Lung (tissue), 12 donors: Measurements from ENCODE around the gene PLIN5. TPM values are rescaled to one million over a fixed set of nuclear protein-coding genes. Genes with fewer than 3 reads are reported as not detected.

ENCODE experiments used
- ATAC-seq: fragments of 200-7000 bp; cut with Tn5 transposase; one replicate; pipeline ENCODE4 v1.9.1; 2020; ENCODE audit warnings: moderate number of reproducible peaks; ENCODE audit not compliant: insufficient read depth, low FRiP score
- DNase-seq, 3 donors: peaks; one replicate each; pipeline ENCODE4 v3.0.0-alpha.2; 2013 to 2017
- H3K27ac ChIP-seq, 2 donors: one replicate each; pipeline ENCODE4 v1.5.1; 2013; ENCODE audit warnings: mild to moderate bottlenecking in 2 of 2, moderate library complexity in 2 of 2, control low read depth in 1 of 2, inconsistent platforms in 1 of 2, low read depth in 1 of 2, low read length in 1 of 2
- H3K27me3 ChIP-seq, 3 donors: one replicate each; pipeline ENCODE4 v1.5.1; 2013; ENCODE audit warnings: low read length in 2 of 3; ENCODE audit not compliant: control insufficient read depth in 3 of 3, insufficient read depth in 3 of 3
- H3K36me3 ChIP-seq, 4 donors: one replicate each; pipeline ENCODE4 v1.5.1; 2013; ENCODE audit warnings: low read length in 4 of 4, mild to moderate bottlenecking in 1 of 4, moderate library complexity in 1 of 4; ENCODE audit not compliant: control insufficient read depth in 4 of 4, insufficient read depth in 4 of 4
- H3K4me1 ChIP-seq, 5 donors: one replicate each; pipeline ENCODE4 v1.5.1; 2013; ENCODE audit warnings: low read length in 5 of 5, mild to moderate bottlenecking in 2 of 5, moderate library complexity in 1 of 5; ENCODE audit not compliant: control insufficient read depth in 5 of 5, insufficient read depth in 5 of 5
- H3K4me3 ChIP-seq: one replicate; pipeline ENCODE4 v1.5.1; 2013; ENCODE audit warnings: mild to moderate bottlenecking, control low read depth, moderate library complexity
- H3K9ac ChIP-seq, 2 donors: one replicate each; pipeline ENCODE4 v1.5.1; 2013; ENCODE audit warnings: low read length in 2 of 2, control low read depth in 1 of 2; ENCODE audit not compliant: insufficient read depth in 1 of 2
- H3K9me3 ChIP-seq, 4 donors: one replicate each; pipeline ENCODE4 v1.5.1; 2013; ENCODE audit warnings: low read length in 3 of 4, mild to moderate bottlenecking in 1 of 4, moderate library complexity in 1 of 4; ENCODE audit not compliant: control insufficient read depth in 4 of 4, insufficient read depth in 3 of 4
- CTCF ChIP-seq: IDR thresholded peaks from 2 replicates; pipeline ENCODE4 v1.5.1; 2012; ENCODE audit warnings: mild to moderate bottlenecking; ENCODE audit errors: control extremely low read depth, extremely low read depth
- WGBS, 2 donors: extraction: QIAGEN DNeasy Blood & Tissue Kit; methylation state at CpG; one replicate each; pipeline ENCODE4 v1.1.7; 2013; 5-methylcytosine and 5-hydroxymethylcytosine counted together
- polyA plus RNA-seq, 2 donors: library from polyadenylated mRNA; stranded (reverse); fragments of 200-250 nt; gene quantifications; one replicate each; pipeline ENCODE4 v1.2.1, GENCODE V29; 2013
- total RNA-seq, 2 donors: library from RNA; depleted of rRNA in 1 of 2; stranded (reverse); fragments of >200 nt in 1 of 2; gene quantifications; one replicate each; pipeline ENCODE4 v1.2.1, GENCODE V29; 2014 to 2021
- donor health status: control.
- donor health status: control.
- donor health status: Bipolar disorder and iron deficiency.
- donor health status: healthy.
- donor health status: DM: yes; HTN: yes; CAD: no.

PLIN5 gene
- total and polyA plus RNA-seq, 4 donors: 7.5 to 37.3 (median 24.5) TPM

GRCh38 chr19:4495471-4495870, 39.6 kb downstream of the PLIN5 start:
- no peak for DNase-seq
- Histone ChIP-seq H3K9me3 (peaks cover 0 to 5% (median 0%) of the 10 kb centered on the region in 4 donors), H3K4me3 (no peak overlapping the region), H3K27ac (no peak overlapping the region), H3K4me1 (no peaks in the 10 kb centered on the region), H3K27me3 (no peaks in the 10 kb centered on the region), H3K36me3 (peaks cover 6 to 72% (median 21%) of the 10 kb centered on the region in 4 donors), H3K9ac (no peak overlapping the region)
- WGBS, 2 donors: 89 to 93% methylated on average over 12 of the region's 12 CpGs
- no peak for TF ChIP-seq CTCF
- no peak for ATAC-seq

- no peak for DNase-seq
- WGBS, 2 donors: 93 to 96% methylated on average over 8 of the region's 8 CpGs
- no peaks in the 10 kb centered on the region for H3K27me3 ChIP-seq
- H3K4me3 ChIP-seq: no peak overlapping the region
- H3K9me3 ChIP-seq: peaks cover 0 to 5% (median 0%) of the 10 kb centered on the region in 4 donors
- no peak for TF ChIP-seq CTCF
- no peak overlapping the region for H3K27ac ChIP-seq
- ATAC-seq: no peak
- H3K4me1 ChIP-seq: no peaks in the 10 kb centered on the region
- H3K9ac ChIP-seq: no peak overlapping the region
- peaks cover 6 to 76% (median 25%) of the 10 kb centered on the region in 4 donors for H3K36me3 ChIP-seq
Measured at GRCh38 chr19:4494691-4495064, 40.3 kb downstream of the PLIN5 start.

GRCh38 chr19:4493929-4494690, 40.9 kb downstream of the PLIN5 start:
- H3K36me3 ChIP-seq: peaks cover 6 to 73% (median 25%) of the 10 kb centered on the region in 4 donors

More at GRCh38 chr19:4493929-4494690, 40.9 kb downstream of the PLIN5 start:
- no peaks in the 10 kb centered on the region for H3K4me1 ChIP-seq
- H3K27ac ChIP-seq: no peak overlapping the region
- H3K9ac ChIP-seq: no peak overlapping the region
- no peak overlapping the region for H3K4me3 ChIP-seq
- no peak for TF ChIP-seq CTCF
- WGBS, 2 donors: 96 to 97% methylated on average over 58 to 61 of the region's 61 CpGs
- no peaks in the 10 kb centered on the region for H3K27me3 ChIP-seq
- no peak for ATAC-seq
- peaks cover 0 to 5% (median 0%) of the 10 kb centered on the region in 4 donors for H3K9me3 ChIP-seq
- DNase-seq: no peak
